BE2C (cell line): ENCODE measurements around the gene STOM.

Experiments
- DNase-seq: peaks from one replicate; pipeline ENCODE4 v3.0.0-alpha.2; 2020
- H3K27me3 ChIP-seq: fragments of 250-450 bp; sonication (Bioruptor Pico); 2 replicates; pipeline ENCODE4 v1.5.1; 2020; ENCODE audit warnings: mild to moderate bottlenecking
- H3K36me3 ChIP-seq: fragments of 250-450 bp; sonication (Bioruptor Pico); 2 replicates; pipeline ENCODE4 v1.5.1; 2020; ENCODE audit warnings: mild to moderate bottlenecking
- H3K4me1 ChIP-seq: fragments of 250-450 bp; sonication (Bioruptor Pico); 2 replicates; pipeline ENCODE4 v1.5.1; 2020
- H3K4me3 ChIP-seq: 2 replicates; pipeline ENCODE4 v1.5.1; 2011; ENCODE audit warnings: low read depth, low read length
- H3K9me3 ChIP-seq: fragments of 250-450 bp; sonication (Bioruptor Pico); 2 replicates; pipeline ENCODE4 v1.5.1; 2020
- CTCF ChIP-seq: IDR thresholded peaks from 2 replicates; pipeline ENCODE4 v1.5.1; 2012; ENCODE audit warnings: mild to moderate bottlenecking, low read depth, low read length

STOM gene

GRCh38 chr9:121349009-121349408, 21.0 kb downstream of the STOM start:
- no peak for TF ChIP-seq CTCF
- H3K27me3 ChIP-seq, result no peaks in the 10 kb centered on the region
- DNase-seq, result no peak
- H3K9me3 ChIP-seq, result no peaks in the 10 kb centered on the region
- peaks cover 15% of the 10 kb centered on the region for H3K36me3 ChIP-seq
- peaks cover 8% of the 10 kb centered on the region for H3K4me1 ChIP-seq
- H3K4me3 ChIP-seq, result no peak overlapping the region

GRCh38 chr9:121348221-121348620, 21.8 kb downstream of the STOM start:
- no peak for TF ChIP-seq CTCF
- Histone ChIP-seq H3K4me3 (no peak overlapping the region), H3K4me1 (peaks cover 8% of the 10 kb centered on the region), H3K27me3 (no peaks in the 10 kb centered on the region), H3K36me3 (peaks cover 18% of the 10 kb centered on the region), H3K9me3 (no peaks in the 10 kb centered on the region)
- DNase-seq, result no peak

GRCh38 chr9:121345070-121345469, 25.0 kb downstream of the STOM start:
- TF ChIP-seq CTCF, result no peak
- Histone ChIP-seq H3K4me3 (no peak overlapping the region), H3K27me3 (no peaks in the 10 kb centered on the region), H3K4me1 (no peaks in the 10 kb centered on the region; the same call in 1 of the 2 replicates), H3K36me3 (peaks cover 20% of the 10 kb centered on the region), H3K9me3 (no peaks in the 10 kb centered on the region)
- no peak for DNase-seq

- no peaks in the 10 kb centered on the region; the same call in 1 of the 2 replicates for H3K4me1 ChIP-seq
- DNase-seq, result no peak
- TF ChIP-seq CTCF, result no peak
- H3K36me3 ChIP-seq, result peaks cover 20% of the 10 kb centered on the region
- no peak overlapping the region for H3K4me3 ChIP-seq
- H3K9me3 ChIP-seq, result no peaks in the 10 kb centered on the region
- no peaks in the 10 kb centered on the region for H3K27me3 ChIP-seq
These were observed 25.9 kb downstream of the STOM start for GRCh38 chr9:121344184-121344583.

GRCh38 chr9:121340676-121341392, 29.2 kb downstream of the STOM start:
- Histone ChIP-seq H3K27me3 (no peaks in the 10 kb centered on the region), H3K4me3 (no peak overlapping the region), H3K9me3 (no peaks in the 10 kb centered on the region), H3K4me1 (peaks cover 13% of the 10 kb centered on the region), H3K36me3 (peaks cover 8% of the 10 kb centered on the region)
- no peak for TF ChIP-seq CTCF
- DNase-seq, result no peak

GRCh38 chr9:121339437-121339836, 30.6 kb downstream of the STOM start:
- Histone ChIP-seq H3K4me1 (peaks cover 13% of the 10 kb centered on the region), H3K4me3 (no peak overlapping the region), H3K9me3 (no peaks in the 10 kb centered on the region), H3K36me3 (peaks cover 8% of the 10 kb centered on the region), H3K27me3 (no peaks in the 10 kb centered on the region)
- no peak for TF ChIP-seq CTCF
- DNase-seq, result no peak
